Measurements from ENCODE around the gene TMOD3.

DNA sequence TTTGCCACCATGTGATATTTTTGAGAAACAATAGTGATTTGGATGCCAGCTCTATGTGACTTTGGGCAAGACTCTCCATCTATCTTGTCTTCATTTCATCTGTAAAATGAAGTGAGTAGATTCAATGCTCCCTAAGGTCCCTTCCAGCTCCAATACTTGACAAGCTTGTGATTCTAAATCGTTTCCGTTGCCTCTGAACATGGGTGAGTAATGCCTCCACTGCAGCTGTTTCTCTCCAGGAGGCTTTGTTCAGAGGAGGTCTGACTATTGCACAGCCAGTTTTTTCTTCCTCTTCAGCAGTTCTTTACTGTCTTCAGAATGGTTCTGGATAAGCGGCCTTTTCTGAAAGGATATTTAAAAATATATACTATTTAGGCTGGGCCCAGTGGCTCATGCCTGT, 14.8 kb upstream of the TMOD3 start:
- no peak for TF ChIP-seq ZNF274 (IDR thresholded peaks at IDR 0.05; ENCODE audit: low read depth, low read length)
- TF ChIP-seq SUZ12 (IDR thresholded peaks at IDR 0.05; ENCODE audit: extremely low read depth, insufficient read depth, insufficient read length), result no peak

Data from NT2/D1 (cell line).